ENCODE data around the gene TMEM259. TPM values are rescaled to one million over a fixed set of nuclear protein-coding genes. Genes with fewer than 3 reads are reported as not detected.
A peak's percentile ranks its signal among the peaks of the same experiment; 100 is the strongest.

The TMEM259 gene
- total and polyA plus RNA-seq, 2 of the 13 experiments (the other 11 are each of a cell fraction or from before 2014, with no cell fraction given), result 64.7 to 164 TPM

GRCh38 chr19:966485-967088 lies 54.3 kb downstream of the TMEM259 start (continued):
- no peak for TF ChIP-seq SMAD9 (CRISPR knock-in tag; IDR thresholded peaks at IDR 0.05)

GRCh38 chr19:964761-965694 lies 55.9 kb downstream of the TMEM259 start:
- 98% methylated on average over 15 of the region's 19 CpGs for WGBS (ENCODE audit: low lambda C conversion rate)
- Histone ChIP-seq H3K9me3 (ENCODE audit: low read length) (no peaks in the 10 kb centered on the region), H3K4me3 (replicated peaks in 1 of 3; ENCODE audit: insufficient read depth in 1 of 3, low read depth in 2 of 3, low read length in 3 of 3) (no peak overlapping the region), H4K20me1 (ENCODE audit: insufficient read depth, low read length) (no peaks in the 10 kb centered on the region), H3K79me2 (ENCODE audit: insufficient read depth, low read length) (peaks cover 21% of the 10 kb centered on the region), H3K27ac (ENCODE audit: extremely low read length, insufficient read depth, low read length) (no peak overlapping the region), H2AFZ (ENCODE audit: low read length) (no peak overlapping the region), H3K36me3 (replicated peaks in 1 of 2; ENCODE audit: control insufficient read depth in 1 of 2, insufficient read depth in 2 of 2, low read length in 2 of 2) (peaks cover 35 to 66% of the 10 kb centered on the region in 2 experiments; a peak in 4 of 5 replicates), H3K9ac (ENCODE audit: insufficient read depth, low read depth, low read length) (no peak overlapping the region), H3K4me2 (ENCODE audit: low read depth, low read length) (no peak overlapping the region), H3K4me1 (ENCODE audit: insufficient read depth, low read length) (peaks cover 33% of the 10 kb centered on the region), H3K27me3 (ENCODE audit: control insufficient read depth in 1 of 2, insufficient read depth in 2 of 2, low read length in 2 of 2) (no peaks in the 10 kb centered on the region)
- ChIA-PET POLR2A (interaction anchor here (0.5 to 0.9 kb wide), 4 partner anchors 12 to 32 kb away, joined by 3 to 4 read pairs (median 3); no protein-coding TSS in a partner anchor), CTCF (ENCODE audit: low intra/inter-chr PET ratio, low total read pairs) (no interaction called here)
- BruUV-seq (replicated peaks), result no TSS peak
- ATAC-seq (no peak), FAIRE-seq (no peak), DNase-seq (ENCODE audit: low spot score) (no peak)
- intact Hi-C loops (cut with micrococcal nuclease; ENCODE audit: unreplicated experiment) (no loop called here), in situ Hi-C loops (cut with HindIII; ENCODE audit: extremely low pct_ligation_motif_present, low pct_unique_long_range_greater_than_20kb) (loop anchor here (5.0 kb wide), 1 partner anchor 38 kb away; the partner anchor contains the start of gene ARID3A)
- TF ChIP-seq SP140L (CRISPR knock-in tag; IDR thresholded peaks at IDR 0.05; ENCODE audit: borderline replicate concordance) (no peak), ZNF281 (CRISPR knock-in tag; IDR thresholded peaks at IDR 0.05; ENCODE audit: borderline replicate concordance) (no peak), CHD4 (IDR thresholded peaks at IDR 0.05; ENCODE audit: borderline replicate concordance, low read length) (no peak), SRF (IDR thresholded peaks at IDR 0.05; ENCODE audit: low read depth, low read length) (peak; percentile 79), MZF1 (CRISPR knock-in tag; IDR thresholded peaks at IDR 0.05; ENCODE audit: borderline replicate concordance) (no peak), SMAD9 (CRISPR knock-in tag; IDR thresholded peaks at IDR 0.05) (no peak), HNRNPL (IDR thresholded peaks at IDR 0.05; ENCODE audit: low read depth, low read length) (0 out of 2 replicates have a peak, but pooled peaks have one; percentile 22), ZNF629 (CRISPR knock-in tag; conservative IDR thresholded peaks at IDR 0.05) (0 out of 2 replicates have a peak, but pooled peaks have one; percentile 40), SOX5 (CRISPR knock-in tag; IDR thresholded peaks at IDR 0.05; ENCODE audit: borderline replicate concordance) (no peak), ZNF121 (CRISPR knock-in tag; IDR thresholded peaks at IDR 0.05) (peak; percentile 79), RBM22 (optimal IDR thresholded peaks at IDR 0.05; ENCODE audit: low read length) (peak; percentile 88), HIC2 (CRISPR knock-in tag; IDR thresholded peaks at IDR 0.05; ENCODE audit: low read depth) (no peak)
- TF ChIP-seq, protein P1, sequence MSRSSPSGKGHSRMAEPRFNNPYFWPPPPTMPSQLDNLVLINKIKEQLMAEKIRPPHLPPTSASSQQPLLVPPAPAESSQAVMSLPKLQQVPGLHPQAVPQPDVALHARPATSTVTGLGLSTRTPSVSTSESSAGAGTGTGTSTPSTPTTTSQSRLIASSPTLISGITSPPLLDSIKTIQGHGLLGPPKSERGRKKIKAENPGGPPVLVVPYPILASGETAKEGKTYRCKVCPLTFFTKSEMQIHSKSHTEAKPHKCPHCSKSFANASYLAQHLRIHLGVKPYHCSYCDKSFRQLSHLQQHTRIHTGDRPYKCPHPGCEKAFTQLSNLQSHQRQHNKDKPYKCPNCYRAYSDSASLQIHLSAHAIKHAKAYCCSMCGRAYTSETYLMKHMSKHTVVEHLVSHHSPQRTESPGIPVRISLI (CRISPR knock-in tag; IDR thresholded peaks at IDR 0.05; ENCODE audit: borderline replicate concordance), result 0 out of 2 replicates have a peak, but pooled peaks have one; percentile 17

Data from HepG2 (cell line).